ENCODE data around the gene RPL36. TPM values are rescaled to one million over a fixed set of nuclear protein-coding genes. Genes with fewer than 3 reads are reported as not detected.

The RPL36 gene
- total RNA-seq, 1 experiment from 2014 or later = 787 TPM

DNA sequence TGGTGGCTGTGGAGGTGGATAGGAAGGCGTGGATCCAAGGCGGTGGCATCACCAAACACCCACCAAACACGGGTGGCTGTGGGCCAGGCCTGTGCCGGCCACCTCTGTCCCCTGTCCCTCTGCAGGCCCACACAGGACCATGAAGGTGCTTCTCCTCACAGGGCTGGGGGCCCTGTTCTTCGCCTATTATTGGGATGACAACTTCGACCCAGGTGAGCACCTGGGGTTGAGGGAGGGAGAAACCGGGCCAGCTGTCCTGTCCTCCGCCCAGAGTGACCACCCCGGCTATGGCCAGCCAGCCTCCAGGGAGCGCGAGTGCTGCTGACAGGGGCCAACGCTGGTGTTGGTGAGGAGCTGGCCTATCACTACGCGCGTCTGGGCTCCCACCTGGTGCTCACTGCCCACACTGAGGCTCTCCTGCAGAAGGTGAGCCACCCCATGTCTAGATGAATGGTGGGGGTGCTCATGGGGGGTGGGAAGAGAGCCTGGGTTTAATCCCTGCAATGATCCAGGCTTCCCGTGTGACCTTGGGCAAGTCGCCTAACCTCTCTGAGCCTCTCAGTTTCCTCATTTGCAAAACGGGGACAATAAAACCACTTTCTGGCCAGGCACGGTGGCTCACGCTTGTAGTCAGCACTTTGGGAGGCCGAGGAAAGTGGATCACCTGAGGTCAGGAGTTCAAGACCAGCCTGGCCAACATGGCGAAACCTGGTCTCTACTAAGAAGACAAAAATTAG is 5.2 kb upstream of the RPL36 start:
- Histone ChIP-seq H3K4me3 (no peak overlapping the region), H3K9me3 (ENCODE audit: insufficient read depth, low read depth) (no peaks in the 10 kb centered on the region), H3K79me2 (ENCODE audit: low read depth) (peaks cover 1% of the 10 kb centered on the region; the same call in 1 of the 2 replicates), H3K9me2 (ENCODE audit: insufficient read depth) (no peaks in the 10 kb centered on the region), H3K4me2 (no peak overlapping the region), H3K36me3 (ENCODE audit: low read depth) (no peaks in the 10 kb centered on the region), H2AFZ (no peak overlapping the region), H3K27ac (no peak overlapping the region), H4K20me1 (ENCODE audit: insufficient read depth) (no peaks in the 10 kb centered on the region), H3F3A (ENCODE audit: insufficient read depth, low read depth) (peaks cover 6% of the 10 kb centered on the region; the same call in 1 of the 2 replicates), H3K27me3 (ENCODE audit: insufficient read depth, low read depth) (no peaks in the 10 kb centered on the region), H3K4me1 (replicated peaks; ENCODE audit: insufficient read depth) (no peaks in the 10 kb centered on the region)
- POLR2A ChIA-PET (ENCODE audit: unreplicated experiment) = interaction anchor here (0.6 kb wide), 1 partner anchor 875 kb away, joined by 22 read pairs; no protein-coding TSS in a partner anchor
- TF ChIP-seq EZH2 (IDR thresholded peaks at IDR 0.05; ENCODE audit: low read depth) = no peak
- intact Hi-C loops (cut with micrococcal nuclease; ENCODE audit: unreplicated experiment) = no loop called here
- no TSS peak for BruUV-seq (replicated peaks)
- DNase-seq = no peak
- CTCF ChIA-PET = no interaction called here

DNA sequence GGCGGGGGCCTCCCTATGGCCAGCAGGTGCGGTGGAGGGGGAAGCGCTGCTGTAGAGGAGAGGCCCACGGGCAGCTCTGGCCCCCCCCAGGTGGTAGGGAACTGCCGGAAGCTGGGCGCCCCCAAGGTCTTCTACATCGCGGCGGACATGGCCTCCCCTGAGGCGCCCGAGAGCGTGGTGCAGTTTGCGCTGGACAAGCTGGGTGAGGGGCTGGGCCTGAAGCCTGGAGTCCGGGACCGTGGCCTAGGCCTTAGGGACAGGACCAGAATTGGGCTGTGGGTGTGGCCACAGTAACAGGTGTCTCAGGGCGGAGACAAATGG is 3.8 kb upstream of the RPL36 start:
- POLR2A ChIA-PET (ENCODE audit: unreplicated experiment) = interaction anchor here (0.7 kb wide), 1 partner anchor 38 kb away, joined by 3 read pairs; no protein-coding TSS in a partner anchor
- H3K9me2 ChIP-seq (ENCODE audit: insufficient read depth) = no peaks in the 10 kb centered on the region
- BruUV-seq (replicated peaks) = TSS peak; percentile 48
- H3K4me1 ChIP-seq (replicated peaks; ENCODE audit: insufficient read depth) = no peaks in the 10 kb centered on the region
- TF ChIP-seq, protein P1, sequence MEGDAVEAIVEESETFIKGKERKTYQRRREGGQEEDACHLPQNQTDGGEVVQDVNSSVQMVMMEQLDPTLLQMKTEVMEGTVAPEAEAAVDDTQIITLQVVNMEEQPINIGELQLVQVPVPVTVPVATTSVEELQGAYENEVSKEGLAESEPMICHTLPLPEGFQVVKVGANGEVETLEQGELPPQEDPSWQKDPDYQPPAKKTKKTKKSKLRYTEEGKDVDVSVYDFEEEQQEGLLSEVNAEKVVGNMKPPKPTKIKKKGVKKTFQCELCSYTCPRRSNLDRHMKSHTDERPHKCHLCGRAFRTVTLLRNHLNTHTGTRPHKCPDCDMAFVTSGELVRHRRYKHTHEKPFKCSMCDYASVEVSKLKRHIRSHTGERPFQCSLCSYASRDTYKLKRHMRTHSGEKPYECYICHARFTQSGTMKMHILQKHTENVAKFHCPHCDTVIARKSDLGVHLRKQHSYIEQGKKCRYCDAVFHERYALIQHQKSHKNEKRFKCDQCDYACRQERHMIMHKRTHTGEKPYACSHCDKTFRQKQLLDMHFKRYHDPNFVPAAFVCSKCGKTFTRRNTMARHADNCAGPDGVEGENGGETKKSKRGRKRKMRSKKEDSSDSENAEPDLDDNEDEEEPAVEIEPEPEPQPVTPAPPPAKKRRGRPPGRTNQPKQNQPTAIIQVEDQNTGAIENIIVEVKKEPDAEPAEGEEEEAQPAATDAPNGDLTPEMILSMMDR (conservative IDR thresholded peaks at IDR 0.05) = no peak
- TF ChIP-seq EZH2 (IDR thresholded peaks at IDR 0.05; ENCODE audit: low read depth) = no peak
- DNase-seq = no peak
- intact Hi-C loops (cut with micrococcal nuclease; ENCODE audit: unreplicated experiment) = no loop called here
- H3K9me3 ChIP-seq (ENCODE audit: insufficient read depth, low read depth) = no peaks in the 10 kb centered on the region
- CTCF ChIA-PET = interaction anchor here (1.4 kb wide), 1 partner anchor 63 kb away, joined by 7 read pairs; the partner anchor contains the start of genes SAFB and SAFB2
- H4K20me1 ChIP-seq (ENCODE audit: insufficient read depth) = no peaks in the 10 kb centered on the region; the same call in 1 of the 2 replicates
- H3F3A ChIP-seq (ENCODE audit: insufficient read depth, low read depth) = peaks cover 11% of the 10 kb centered on the region; the same call in 1 of the 2 replicates
- H3K27me3 ChIP-seq (ENCODE audit: insufficient read depth, low read depth) = no peaks in the 10 kb centered on the region
- peak overlapping the region; percentile 62; the same call in 1 of the 2 replicates for H3K4me3 ChIP-seq
- H3K36me3 ChIP-seq (ENCODE audit: low read depth) = 0 out of 2 replicates have a peak, but pooled peaks cover 8% of the 10 kb centered on the region
- peaks cover 12% of the 10 kb centered on the region for H3K79me2 ChIP-seq (ENCODE audit: low read depth)
- peak overlapping the region; percentile 56 for H3K4me2 ChIP-seq
- no peak overlapping the region for H3K27ac ChIP-seq
- H2AFZ ChIP-seq = no peak overlapping the region

DNA sequence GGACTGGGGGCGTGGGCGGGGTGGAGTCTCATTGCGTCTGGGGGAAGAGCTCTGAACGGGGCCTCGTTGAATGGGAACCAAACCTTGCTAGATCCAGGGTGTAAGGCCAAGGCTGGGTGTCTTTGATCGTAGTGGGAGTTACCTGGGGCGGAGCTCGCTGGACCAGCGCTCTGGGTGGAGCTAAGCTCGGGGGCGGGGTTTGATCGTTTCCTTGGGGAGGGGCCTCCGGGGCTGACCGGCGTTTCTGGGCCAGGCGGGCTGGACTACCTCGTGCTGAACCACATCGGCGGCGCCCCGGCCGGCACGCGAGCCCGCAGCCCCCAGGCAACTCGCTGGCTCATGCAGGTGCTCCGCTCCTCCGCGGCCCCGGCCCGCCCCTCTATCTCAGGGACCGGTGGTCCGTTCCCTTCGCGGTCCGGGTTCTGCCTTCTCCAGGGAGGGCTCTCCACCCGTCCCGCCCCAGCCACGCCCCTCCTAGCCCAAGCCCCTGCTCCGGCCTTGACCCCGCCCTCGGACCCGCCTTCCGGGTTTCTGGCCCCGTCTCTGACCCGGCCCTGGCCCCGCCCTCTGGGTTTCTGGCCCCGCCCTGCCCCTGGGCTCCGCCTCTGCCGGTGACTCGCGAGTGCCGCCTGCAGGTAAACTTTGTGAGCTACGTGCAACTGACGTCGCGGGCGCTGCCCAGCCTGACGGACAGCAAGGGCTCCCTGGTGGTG is 3.3 kb upstream of the RPL36 start:
- intact Hi-C loops (cut with micrococcal nuclease; ENCODE audit: unreplicated experiment) = no loop called here
- BruUV-seq (replicated peaks) = no TSS peak

More for the DNA sequence above, 3.3 kb upstream of the RPL36 start:
- H3K4me3 ChIP-seq = peak overlapping the region; percentile 62
- H3K36me3 ChIP-seq (ENCODE audit: low read depth) = 0 out of 2 replicates have a peak, but pooled peaks cover 9% of the 10 kb centered on the region
- DNase-seq = peak; percentile 70 to 97
- POLR2A ChIA-PET (ENCODE audit: unreplicated experiment) = interaction anchor here (0.6 to 0.7 kb wide), 5 partner anchors 22 to 685 kb away, joined by 3 to 19 read pairs (median 3); no protein-coding TSS in a partner anchor
- no peaks in the 10 kb centered on the region for H3K27me3 ChIP-seq (ENCODE audit: insufficient read depth, low read depth)
- H3K9me3 ChIP-seq (ENCODE audit: insufficient read depth, low read depth) = no peaks in the 10 kb centered on the region
- TF ChIP-seq EZH2 (IDR thresholded peaks at IDR 0.05; ENCODE audit: low read depth) = no peak
- TF ChIP-seq, protein P1 (conservative IDR thresholded peaks at IDR 0.05) = peak; percentile 71
- peak overlapping the region; percentile 56 for H3K4me2 ChIP-seq
- peak overlapping the region; percentile 74; the same call in 1 of the 2 replicates for H2AFZ ChIP-seq
- H3K79me2 ChIP-seq (ENCODE audit: low read depth) = peaks cover 17% of the 10 kb centered on the region
- no peak overlapping the region for H3K27ac ChIP-seq
- no peaks in the 10 kb centered on the region for H3K4me1 ChIP-seq (replicated peaks; ENCODE audit: insufficient read depth)
- H3F3A ChIP-seq (ENCODE audit: insufficient read depth, low read depth) = peaks cover 11% of the 10 kb centered on the region
- no peaks in the 10 kb centered on the region for H3K9me2 ChIP-seq (ENCODE audit: insufficient read depth)
- CTCF ChIA-PET = interaction anchor here (0.6 to 1.4 kb wide), 6 partner anchors 64 to 634 kb away, joined by 3 to 7 read pairs (median 4); partner anchors contain the start of genes SAFB and SAFB2
- peaks cover 4% of the 10 kb centered on the region for H4K20me1 ChIP-seq (ENCODE audit: insufficient read depth)
